ENCODE data around the gene SLC22A31.

DNA sequence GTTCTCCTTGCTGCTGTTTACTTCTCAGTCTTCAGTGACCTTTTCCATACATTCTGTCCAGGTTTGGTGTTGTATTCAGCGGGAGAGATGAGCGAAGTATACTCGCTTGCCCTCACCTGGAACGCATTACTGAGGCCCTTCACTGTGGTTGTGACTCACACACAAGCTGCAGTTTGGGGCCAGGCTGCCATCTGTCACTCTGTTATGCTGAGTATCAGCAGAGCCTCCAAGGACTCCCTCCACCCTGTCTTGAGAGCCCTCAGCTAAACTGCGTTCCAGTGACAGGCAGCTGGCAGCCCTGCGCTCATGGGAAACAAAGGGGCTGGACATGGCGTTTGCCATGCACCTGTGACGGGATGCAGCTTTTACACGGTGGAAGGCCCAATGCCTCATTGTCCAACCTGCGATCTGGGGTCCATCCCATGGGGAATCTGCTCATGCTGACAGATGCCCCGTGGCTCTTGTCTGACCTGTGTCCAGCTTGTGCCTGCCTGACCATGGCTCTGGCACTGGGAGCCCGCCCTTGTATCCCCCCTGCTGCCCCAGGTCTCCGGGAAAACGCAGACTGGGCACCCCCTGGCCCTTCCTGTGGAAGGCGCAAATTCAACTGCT, 10.7 kb upstream of the SLC22A31 start:
- TF ChIP-seq, protein P1, sequence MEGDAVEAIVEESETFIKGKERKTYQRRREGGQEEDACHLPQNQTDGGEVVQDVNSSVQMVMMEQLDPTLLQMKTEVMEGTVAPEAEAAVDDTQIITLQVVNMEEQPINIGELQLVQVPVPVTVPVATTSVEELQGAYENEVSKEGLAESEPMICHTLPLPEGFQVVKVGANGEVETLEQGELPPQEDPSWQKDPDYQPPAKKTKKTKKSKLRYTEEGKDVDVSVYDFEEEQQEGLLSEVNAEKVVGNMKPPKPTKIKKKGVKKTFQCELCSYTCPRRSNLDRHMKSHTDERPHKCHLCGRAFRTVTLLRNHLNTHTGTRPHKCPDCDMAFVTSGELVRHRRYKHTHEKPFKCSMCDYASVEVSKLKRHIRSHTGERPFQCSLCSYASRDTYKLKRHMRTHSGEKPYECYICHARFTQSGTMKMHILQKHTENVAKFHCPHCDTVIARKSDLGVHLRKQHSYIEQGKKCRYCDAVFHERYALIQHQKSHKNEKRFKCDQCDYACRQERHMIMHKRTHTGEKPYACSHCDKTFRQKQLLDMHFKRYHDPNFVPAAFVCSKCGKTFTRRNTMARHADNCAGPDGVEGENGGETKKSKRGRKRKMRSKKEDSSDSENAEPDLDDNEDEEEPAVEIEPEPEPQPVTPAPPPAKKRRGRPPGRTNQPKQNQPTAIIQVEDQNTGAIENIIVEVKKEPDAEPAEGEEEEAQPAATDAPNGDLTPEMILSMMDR (conservative IDR thresholded peaks at IDR 0.05 in 1 of 2, IDR thresholded peaks at IDR 0.05 in 1 of 2; ENCODE audit: low read depth in 1 of 2, low read length in 2 of 2), result no peak
- no peak for TF ChIP-seq EZH2 (IDR thresholded peaks at IDR 0.05; ENCODE audit: low read length, missing control alignments)

Data from fibroblast of lung (primary cell).